OCI-LY1 (cell line): ENCODE data around the gene GRK5.

ENCODE experiments used
- H2AFZ ChIP-seq: fragments of 200-600 bp; sonication (generic), shearing (Covaris generic); 2 replicates; pipeline ENCODE4 v1.6.0; 2014; ENCODE audit warnings: antibody characterized with exemption, mild to moderate bottlenecking, low read length
- H3F3A ChIP-seq: fragments of 200-600 bp; sonication (generic), shearing (Covaris generic); 2 replicates; pipeline ENCODE4 v1.6.0; 2014; ENCODE audit warnings: mild to moderate bottlenecking, antibody characterized with exemption, low read length, moderate library complexity; ENCODE audit not compliant: insufficient read depth
- H3K27ac ChIP-seq: fragments of 200-600 bp; sonication (generic); 2 replicates; pipeline ENCODE4 v1.5.1; 2014; ENCODE audit warnings: low read length, mixed run types, mild to moderate bottlenecking, low read depth; ENCODE audit not compliant: poor library complexity, severe bottlenecking
- H3K27me3 ChIP-seq: fragments of 200-600 bp; sonication (generic); 2 replicates; pipeline ENCODE4 v1.6.0; 2014; ENCODE audit warnings: antibody characterized with exemption, mild to moderate bottlenecking, low read length, moderate library complexity; ENCODE audit not compliant: insufficient read depth
- H3K36me3 ChIP-seq: fragments of 200-600 bp; sonication (generic); 2 replicates; pipeline ENCODE4 v1.6.1; 2014; ENCODE audit warnings: mild to moderate bottlenecking, antibody characterized with exemption, low read length, moderate library complexity, mixed read lengths; ENCODE audit not compliant: insufficient read depth
- H3K4me1 ChIP-seq: fragments of 200-600 bp; sonication (generic); 2 replicates; pipeline ENCODE4 v1.5.1; 2014; ENCODE audit warnings: mild to moderate bottlenecking, low read length, moderate library complexity; ENCODE audit not compliant: insufficient read depth, severe bottlenecking
- H3K4me2 ChIP-seq: fragments of 200-600 bp; sonication (generic), shearing (Covaris generic); 2 replicates; pipeline ENCODE4 v1.6.1; 2014; ENCODE audit warnings: low read length
- H3K4me3 ChIP-seq: fragments of 200-600 bp; sonication (generic); 2 replicates; pipeline ENCODE4 v1.5.1; 2014; ENCODE audit warnings: low read length, low read depth, mild to moderate bottlenecking, mixed read lengths; ENCODE audit not compliant: poor library complexity, severe bottlenecking
- H3K79me2 ChIP-seq: fragments of 200-600 bp; shearing (Covaris generic); 2 replicates; pipeline ENCODE4 v1.6.1; 2016; ENCODE audit warnings: mixed run types, low read length, mixed read lengths; ENCODE audit not compliant: insufficient read depth
- H3K9ac ChIP-seq: fragments of 200-600 bp; sonication (generic), shearing (Covaris generic); 2 replicates; pipeline ENCODE4 v1.6.1; 2014; ENCODE audit warnings: mild to moderate bottlenecking, low read length, mixed read lengths
- H3K9me2 ChIP-seq: fragments of 200-600 bp; sonication (generic), shearing (Covaris generic); 2 replicates; pipeline ENCODE4 v1.6.1; 2014; ENCODE audit warnings: low read depth, mild to moderate bottlenecking, low read length, mixed read lengths
- H3K9me3 ChIP-seq: fragments of 200-600 bp; shearing (Covaris generic); 2 replicates; pipeline ENCODE4 v1.6.1; 2014; ENCODE audit warnings: low read length, mixed read lengths
- H4K20me1 ChIP-seq: fragments of 200-600 bp; sonication (generic), shearing (Covaris generic); 2 replicates; pipeline ENCODE4 v1.6.0; 2016; ENCODE audit warnings: mild to moderate bottlenecking, low read length; ENCODE audit not compliant: insufficient read depth
- EZH2 ChIP-seq: fragments of 200-600 bp; sonication (generic), shearing (Covaris generic); IDR thresholded peaks from 2 replicates; pipeline ENCODE4 v1.8.0; 2017; ENCODE audit warnings: borderline replicate concordance, mixed run types, mild to moderate bottlenecking, antibody characterized with exemption, low read length, moderate library complexity, mixed read lengths
- TF ChIP-seq, protein P1 (sequence below): fragments of 200-600 bp; sonication (generic), shearing (Covaris generic); IDR thresholded peaks from 2 replicates; pipeline ENCODE4 v1.5.1; 2017; ENCODE audit warnings: mild to moderate bottlenecking, antibody characterized with exemption, low read length, moderate library complexity, mixed read lengths

The GRK5 gene

DNA sequence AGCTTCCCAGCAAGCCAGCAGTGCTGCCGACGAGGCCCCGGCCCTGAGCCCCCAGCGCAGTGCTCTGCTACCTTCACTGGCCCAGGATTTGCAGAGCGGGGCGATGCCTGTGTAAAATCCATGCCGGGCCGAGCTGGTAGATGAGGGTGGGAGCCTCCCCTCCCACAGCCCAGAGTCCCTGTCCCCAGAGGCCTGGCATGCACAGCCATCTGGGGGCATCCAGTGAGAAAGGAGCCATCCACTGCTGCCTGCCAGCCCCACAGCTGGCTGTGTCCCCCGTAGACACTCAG, 218.5 kb downstream of the GRK5 start:
- H3K9me2 ChIP-seq: no peaks in the 10 kb centered on the region
- H3K4me2 ChIP-seq: no peak overlapping the region
- H3K27me3 ChIP-seq: peaks cover 4% of the 10 kb centered on the region; the same call in 1 of the 2 replicates
- H2AFZ ChIP-seq: no peak overlapping the region
- no peaks in the 10 kb centered on the region for H3K9me3 ChIP-seq
- H3K27ac ChIP-seq: no peak overlapping the region
- H3K36me3 ChIP-seq: no peaks in the 10 kb centered on the region; the same call in 1 of the 2 replicates
- no peaks in the 10 kb centered on the region for H3K4me1 ChIP-seq
- TF ChIP-seq, protein P1, sequence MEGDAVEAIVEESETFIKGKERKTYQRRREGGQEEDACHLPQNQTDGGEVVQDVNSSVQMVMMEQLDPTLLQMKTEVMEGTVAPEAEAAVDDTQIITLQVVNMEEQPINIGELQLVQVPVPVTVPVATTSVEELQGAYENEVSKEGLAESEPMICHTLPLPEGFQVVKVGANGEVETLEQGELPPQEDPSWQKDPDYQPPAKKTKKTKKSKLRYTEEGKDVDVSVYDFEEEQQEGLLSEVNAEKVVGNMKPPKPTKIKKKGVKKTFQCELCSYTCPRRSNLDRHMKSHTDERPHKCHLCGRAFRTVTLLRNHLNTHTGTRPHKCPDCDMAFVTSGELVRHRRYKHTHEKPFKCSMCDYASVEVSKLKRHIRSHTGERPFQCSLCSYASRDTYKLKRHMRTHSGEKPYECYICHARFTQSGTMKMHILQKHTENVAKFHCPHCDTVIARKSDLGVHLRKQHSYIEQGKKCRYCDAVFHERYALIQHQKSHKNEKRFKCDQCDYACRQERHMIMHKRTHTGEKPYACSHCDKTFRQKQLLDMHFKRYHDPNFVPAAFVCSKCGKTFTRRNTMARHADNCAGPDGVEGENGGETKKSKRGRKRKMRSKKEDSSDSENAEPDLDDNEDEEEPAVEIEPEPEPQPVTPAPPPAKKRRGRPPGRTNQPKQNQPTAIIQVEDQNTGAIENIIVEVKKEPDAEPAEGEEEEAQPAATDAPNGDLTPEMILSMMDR: no peak
- no peak for TF ChIP-seq EZH2
- H3F3A ChIP-seq: no peaks in the 10 kb centered on the region
- H3K9ac ChIP-seq: no peak overlapping the region
- H4K20me1 ChIP-seq: no peaks in the 10 kb centered on the region
- H3K79me2 ChIP-seq: no peaks in the 10 kb centered on the region
- H3K4me3 ChIP-seq: no peak overlapping the region

DNA sequence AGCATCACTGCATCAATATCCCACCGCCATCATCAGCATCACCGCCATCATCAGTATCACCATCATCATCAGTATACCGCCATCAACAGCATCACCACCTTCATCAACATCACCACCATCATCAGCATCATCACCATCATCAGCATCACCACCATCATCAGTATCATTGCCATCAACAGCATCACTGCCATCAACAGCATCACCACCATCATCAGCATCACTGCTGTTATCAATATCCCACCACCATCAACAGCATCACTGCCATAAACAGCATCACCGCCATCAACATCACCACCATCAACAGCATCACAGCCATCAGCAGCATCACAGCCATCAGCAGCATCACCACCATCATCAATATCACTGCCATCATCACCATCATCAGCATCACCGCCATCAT, 219.3 kb downstream of the GRK5 start:
- no peak for TF ChIP-seq EZH2
- TF ChIP-seq, protein P1: no peak
- Histone ChIP-seq H3K4me3 (no peak overlapping the region), H3K27me3 (peaks cover 4% of the 10 kb centered on the region; the same call in 1 of the 2 replicates)

DNA sequence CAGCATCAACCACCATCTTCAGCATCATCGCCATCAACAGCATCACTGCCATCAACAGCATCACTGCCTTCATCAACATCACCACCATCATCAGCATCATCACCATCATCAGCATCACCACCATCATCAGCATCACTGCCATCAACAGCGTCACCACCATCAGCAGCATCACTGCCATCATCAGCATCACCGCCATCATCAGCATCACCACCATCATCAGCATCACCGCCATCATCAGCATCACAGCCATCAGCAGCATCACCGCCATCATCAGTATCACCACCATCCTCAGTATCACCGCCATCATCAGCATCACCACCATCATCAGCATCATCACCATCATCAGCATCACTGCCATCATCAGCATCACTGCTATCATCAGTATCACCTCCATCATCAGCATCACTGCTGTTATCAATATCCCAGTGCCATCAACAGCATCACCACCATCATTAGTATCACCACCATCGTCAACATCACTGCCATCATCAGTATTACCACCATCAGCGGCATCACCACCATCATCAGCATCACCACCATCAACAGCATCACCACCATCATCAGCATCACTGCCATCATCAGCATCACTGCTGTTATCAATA, 220.0 kb downstream of the GRK5 start:
- no peaks in the 10 kb centered on the region for H3K9me3 ChIP-seq
- H3K4me2 ChIP-seq: no peak overlapping the region
- H3K4me3 ChIP-seq: no peak overlapping the region
- no peak overlapping the region for H3K9ac ChIP-seq
- no peaks in the 10 kb centered on the region for H4K20me1 ChIP-seq
- H3K4me1 ChIP-seq: no peaks in the 10 kb centered on the region
- H3K79me2 ChIP-seq: no peaks in the 10 kb centered on the region
- TF ChIP-seq, protein P1: no peak
- TF ChIP-seq EZH2: no peak
- H3K27ac ChIP-seq: no peak overlapping the region
- H3F3A ChIP-seq: no peaks in the 10 kb centered on the region
- peaks cover 4% of the 10 kb centered on the region; the same call in 1 of the 2 replicates for H3K27me3 ChIP-seq
- H3K36me3 ChIP-seq: no peaks in the 10 kb centered on the region; the same call in 1 of the 2 replicates
- H2AFZ ChIP-seq: no peak overlapping the region
- H3K9me2 ChIP-seq: no peaks in the 10 kb centered on the region

More for the DNA sequence above, 219.3 kb downstream of the GRK5 start:
- no peak overlapping the region for H3K27ac ChIP-seq
- no peaks in the 10 kb centered on the region for H3K79me2 ChIP-seq
- no peak overlapping the region for H3K4me2 ChIP-seq
- H3K9me2 ChIP-seq: no peaks in the 10 kb centered on the region
- H3K9ac ChIP-seq: no peak overlapping the region
- no peak overlapping the region for H2AFZ ChIP-seq
- no peaks in the 10 kb centered on the region for H4K20me1 ChIP-seq
- H3K36me3 ChIP-seq: no peaks in the 10 kb centered on the region; the same call in 1 of the 2 replicates
- no peaks in the 10 kb centered on the region for H3K4me1 ChIP-seq
- no peaks in the 10 kb centered on the region for H3K9me3 ChIP-seq
- H3F3A ChIP-seq: no peaks in the 10 kb centered on the region
